Activated CD8-positive, alpha-beta T cell treated with anti-CD3 and anti-CD28 coated beads for 36 hours (primary cell): ENCODE measurements around the gene SLC1A1. TPM values are rescaled to one million over a fixed set of nuclear protein-coding genes. Genes with fewer than 3 reads are reported as not detected.

Experiments
- ATAC-seq: fragments of 200-7000 bp; cut with Tn5 transposase; one replicate; pipeline ENCODE4 v1.10.0; 2021; ENCODE audit warnings: mild to moderate bottlenecking, moderate library complexity
- CTCF ChIA-PET: fragments of 350-600 bp; sonication (Branson Sonifier 250); formaldehyde crosslinking; loops from one replicate; lab custom pipeline; 2021; ENCODE audit warnings: antibody characterized with exemption; lab: Charles Lee
- POLR2A ChIA-PET: fragments of 350-600 bp; sonication (Branson Sonifier 250); formaldehyde crosslinking; loops from one replicate; lab custom pipeline; 2021; ENCODE audit warnings: antibody characterized with exemption; lab: Charles Lee
- DNase-seq: peaks from one replicate; pipeline ENCODE4 v3.0.0-alpha.2; 2020
- H3K27ac Mint-ChIP-seq: one replicate; pipeline ENCODE4 v1.8.0; 2021; ENCODE audit warnings: mild to moderate bottlenecking, mixed read lengths
- H3K27me3 Mint-ChIP-seq: one replicate; pipeline ENCODE4 v1.8.0; 2021; ENCODE audit warnings: mixed read lengths
- H3K36me3 Mint-ChIP-seq: one replicate; pipeline ENCODE4 v1.8.0; 2021; ENCODE audit warnings: low read depth, mixed read lengths
- H3K4me1 Mint-ChIP-seq: one replicate; pipeline ENCODE4 v1.8.0; 2021; ENCODE audit warnings: low read depth, mixed read lengths
- H3K4me3 Mint-ChIP-seq: one replicate; pipeline ENCODE4 v1.8.0; 2021; ENCODE audit warnings: mild to moderate bottlenecking, moderate library complexity, mixed read lengths
- H3K9me3 Mint-ChIP-seq: one replicate; pipeline ENCODE4 v1.8.0; 2021; ENCODE audit warnings: mixed read lengths
- CTCF ChIP-seq: fragments of 200-600 bp; IDR thresholded peaks from one replicate; pipeline ENCODE4 v1.8.0; 2022; ENCODE audit warnings: antibody characterized with exemption, mild to moderate bottlenecking
- intact Hi-C: fragments of 100-400 bp; cut with micrococcal nuclease; formaldehyde crosslinking; loops from one replicate; pipeline ENCODE4 v1.10.0; 2022
- total RNA-seq, 2 experiments: library from RNA; stranded (reverse); gene quantifications; one replicate each; pipeline ENCODE4 v1.2.3, GENCODE V29; 2021

SLC1A1 gene
- total RNA-seq, 2 experiments from 2014 or later: 0.09 to 0.29 TPM

GRCh38 chr9:4501147-4501507 is 10.9 kb downstream of the SLC1A1 start:
- no peak overlapping the region for H3K4me3 Mint-ChIP-seq
- ATAC-seq (no peak), DNase-seq (no peak)
- peaks cover 3% of the 10 kb centered on the region for H3K4me1 Mint-ChIP-seq
- POLR2A ChIA-PET: no interaction called here
- H3K27ac Mint-ChIP-seq: no peak overlapping the region
- CTCF ChIA-PET: no interaction called here
- intact Hi-C loops: no loop called here
- TF ChIP-seq CTCF: no peak
- H3K36me3 Mint-ChIP-seq: no peaks in the 10 kb centered on the region
- H3K9me3 Mint-ChIP-seq: no peaks in the 10 kb centered on the region
- peaks cover 5% of the 10 kb centered on the region for H3K27me3 Mint-ChIP-seq

- H3K27ac Mint-ChIP-seq: no peak overlapping the region
- POLR2A ChIA-PET: interaction anchor here (0.6 kb wide), 1 partner anchor 13 kb away, joined by 3 read pairs; no protein-coding TSS in a partner anchor
Observed at GRCh38 chr9:4502444-4502843, 12.2 kb downstream of the SLC1A1 start.

GRCh38 chr9:4503103-4503502 is 12.8 kb downstream of the SLC1A1 start:
- Mint-ChIP-seq H3K36me3 (no peaks in the 10 kb centered on the region), H3K27ac (no peak overlapping the region), H3K27me3 (no peaks in the 10 kb centered on the region), H3K9me3 (no peaks in the 10 kb centered on the region), H3K4me3 (no peak overlapping the region), H3K4me1 (peaks cover 3% of the 10 kb centered on the region)
- ChIA-PET POLR2A (interaction anchor here (0.6 kb wide), 1 partner anchor 14 kb away, joined by 3 read pairs; no protein-coding TSS in a partner anchor), CTCF (interaction anchor here (1.6 kb wide), 1 partner anchor 8 kb away, joined by 3 read pairs; no protein-coding TSS in a partner anchor)
- intact Hi-C loops: no loop called here
- no peak for TF ChIP-seq CTCF
- DNase-seq (no peak), ATAC-seq (no peak)

More at GRCh38 chr9:4502444-4502843, 12.2 kb downstream of the SLC1A1 start:
- Mint-ChIP-seq H3K4me1 (peaks cover 3% of the 10 kb centered on the region), H3K4me3 (no peak overlapping the region), H3K27me3 (peaks cover under 1% of the 10 kb centered on the region), H3K9me3 (no peaks in the 10 kb centered on the region), H3K36me3 (no peaks in the 10 kb centered on the region)
- CTCF ChIA-PET: interaction anchor here (1.6 kb wide), 1 partner anchor 8 kb away, joined by 3 read pairs; no protein-coding TSS in a partner anchor
- intact Hi-C loops: no loop called here
- no peak for TF ChIP-seq CTCF
- DNase-seq (no peak), ATAC-seq (no peak)

GRCh38 chr9:4504250-4504649 is 14.0 kb downstream of the SLC1A1 start:
- Mint-ChIP-seq H3K4me3 (no peak overlapping the region), H3K27me3 (no peaks in the 10 kb centered on the region), H3K4me1 (peaks cover 3% of the 10 kb centered on the region), H3K27ac (no peak overlapping the region), H3K9me3 (no peaks in the 10 kb centered on the region), H3K36me3 (no peaks in the 10 kb centered on the region)
- ATAC-seq (no peak), DNase-seq (no peak)
- POLR2A ChIA-PET: no interaction called here
- TF ChIP-seq CTCF: no peak
- CTCF ChIA-PET: no interaction called here
- intact Hi-C loops: no loop called here

- DNase-seq: no peak
- H3K9me3 Mint-ChIP-seq: no peaks in the 10 kb centered on the region
- no peak overlapping the region for H3K27ac Mint-ChIP-seq
- ChIA-PET POLR2A (no interaction called here), CTCF (no interaction called here)
- intact Hi-C loops: no loop called here
- no peak overlapping the region for H3K4me3 Mint-ChIP-seq
- no peaks in the 10 kb centered on the region for H3K4me1 Mint-ChIP-seq
- TF ChIP-seq CTCF: no peak
- no peaks in the 10 kb centered on the region for H3K36me3 Mint-ChIP-seq
- no peak for ATAC-seq
- H3K27me3 Mint-ChIP-seq: no peaks in the 10 kb centered on the region
Observed at GRCh38 chr9:4506490-4506889, 16.2 kb downstream of the SLC1A1 start.
